ENCODE results near the gene SLC4A4. TPM values are rescaled to one million over a fixed set of nuclear protein-coding genes. Genes with fewer than 3 reads are reported as not detected.

SLC4A4 gene
- total and polyA plus RNA-seq, 2 of the 8 experiments (the other 6 are each of a cell fraction or from before 2014, with no cell fraction given): 0.67 to 2.8 TPM

DNA sequence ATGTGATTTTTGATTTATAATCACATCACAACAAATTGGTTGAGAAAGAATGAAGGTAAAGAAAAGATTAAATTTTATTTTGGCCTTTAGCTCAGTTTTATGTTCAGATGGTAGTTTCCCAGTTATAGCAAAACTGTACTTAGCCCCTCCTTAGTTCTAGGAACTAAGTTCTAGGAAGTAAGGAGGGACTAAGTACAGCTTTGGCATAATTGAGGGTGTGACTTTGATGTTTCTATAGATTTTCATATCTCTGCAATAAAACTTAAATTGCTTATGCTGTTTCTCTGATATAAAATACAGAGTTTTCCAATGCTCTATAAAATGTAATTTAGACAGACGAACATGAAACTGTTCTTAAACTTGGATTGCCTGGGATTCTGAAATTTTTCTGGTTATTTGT lies 46.6 kb upstream of the SLC4A4 start:
- H2AK5ac ChIP-seq (ENCODE audit: low read depth, low read length): no peak overlapping the region
- H2BK20ac ChIP-seq (ENCODE audit: low read length): no peak overlapping the region
- no peak overlapping the region for H2AFZ ChIP-seq (ENCODE audit: low read length)
- no peak overlapping the region for H3K4ac ChIP-seq (replicated peaks; ENCODE audit: insufficient read length, low read depth, low read length)
- no peaks in the 10 kb centered on the region for H3K23me2 ChIP-seq (ENCODE audit: low read depth, low read length)
- no peaks in the 10 kb centered on the region for H4K20me1 ChIP-seq (replicated peaks in 1 of 2; ENCODE audit: control insufficient read depth in 1 of 2, insufficient read depth in 2 of 2, low read length in 2 of 2)
- ChIA-PET POLR2A (ENCODE audit: partially characterized antibody) (no interaction called here), CTCF (ENCODE audit: partially characterized antibody) (no interaction called here)
- TF ChIP-seq CHD2 (IDR thresholded peaks at IDR 0.05; ENCODE audit: low read length) (no peak), POLR2A (IDR thresholded peaks at IDR 0.05; ENCODE audit: control extremely low read depth in 1 of 2, low read depth in 2 of 2, low read length in 2 of 2) (no peak), SP4 (IDR thresholded peaks at IDR 0.05; ENCODE audit: low read length) (no peak), RNF2 (IDR thresholded peaks at IDR 0.05; ENCODE audit: borderline replicate concordance, low read depth, low read length, missing control alignments, poor library complexity, severe bottlenecking) (no peak), SIX5 (IDR thresholded peaks at IDR 0.05; ENCODE audit: low read depth, low read length) (no peak), HDAC6 (IDR thresholded peaks at IDR 0.05; ENCODE audit: low read depth, low read length) (no peak), SRF (IDR thresholded peaks at IDR 0.05; ENCODE audit: low read depth, low read length) (no peak)
- WGBS, 2 experiments (ENCODE audit: extremely low coverage in 1 of 2, insufficient coverage in 1 of 2, insufficient read length in 1 of 2, insufficient replicate concordance in 2 of 2, low coverage in 1 of 2, low lambda C conversion rate in 2 of 2, missing lambda C conversion rate in 1 of 2): 81% methylated on average over 1 of the region's 1 CpG; no CpG with 5 or more reads in 1 of the 2 experiments
- H3K18ac ChIP-seq (ENCODE audit: extremely low read depth, low read length): no peak overlapping the region
- H4K5ac ChIP-seq (ENCODE audit: insufficient read length, low read depth, low read length): no peak overlapping the region
- H4K91ac ChIP-seq (replicated peaks; ENCODE audit: insufficient read length, low read length): no peak overlapping the region
- DNase-seq (ENCODE audit: low read depth in 1 of 2, low spot score in 2 of 2) (no peak), FAIRE-seq (no peak)
- no peaks in the 10 kb centered on the region for H3K27me3 ChIP-seq (replicated peaks in 1 of 4; ENCODE audit: control insufficient read depth in 3 of 4, extremely low read depth in 1 of 4, insufficient read depth in 3 of 4, low read length in 3 of 4)
- no peaks in the 10 kb centered on the region for H3K36me3 ChIP-seq (ENCODE audit: control insufficient read depth in 2 of 4, insufficient read depth in 4 of 4, low read length in 3 of 4)
- H3K23ac ChIP-seq (ENCODE audit: insufficient read length): no peak overlapping the region
- no peak overlapping the region for H3K9ac ChIP-seq (replicated peaks in 1 of 4; ENCODE audit: extremely low read depth in 1 of 4, low read depth in 3 of 4, low read length in 3 of 4)
- H3K14ac ChIP-seq (ENCODE audit: insufficient read length): no peak overlapping the region
- H2BK12ac ChIP-seq (ENCODE audit: low read depth, low read length): no peak overlapping the region
- H2BK15ac ChIP-seq (ENCODE audit: low read length): no peak overlapping the region
- no peak overlapping the region for H3K4me3 ChIP-seq (ENCODE audit: extremely low read depth in 1 of 4, insufficient read depth in 2 of 4, low read depth in 3 of 4, low read length in 4 of 4)
- no peak overlapping the region for H2BK120ac ChIP-seq (replicated peaks; ENCODE audit: low read depth, low read length)
- H2BK5ac ChIP-seq (ENCODE audit: low read depth, low read length): no peak overlapping the region
- no peaks in the 10 kb centered on the region for H3K4me1 ChIP-seq (replicated peaks in 1 of 4; ENCODE audit: control insufficient read depth in 3 of 4, insufficient read depth in 4 of 4, low read length in 3 of 4)
- no peak overlapping the region for H3K27ac ChIP-seq (ENCODE audit: low read depth, low read length)
- no peak overlapping the region for H3K4me2 ChIP-seq (ENCODE audit: insufficient read depth in 1 of 2, low read depth in 2 of 2, low read length in 2 of 2)
- no peak overlapping the region for H3K56ac ChIP-seq (replicated peaks; ENCODE audit: insufficient read length, low read depth, low read length)
- H3K79me1 ChIP-seq (ENCODE audit: low read depth, low read length): no peaks in the 10 kb centered on the region
- H4K8ac ChIP-seq (ENCODE audit: extremely low read depth, insufficient read depth, low read length): no peak overlapping the region
- H3K9me3 ChIP-seq (ENCODE audit: insufficient read depth in 2 of 2, low read depth in 1 of 2, low read length in 1 of 2): no peaks in the 10 kb centered on the region
- no peaks in the 10 kb centered on the region for H3K79me2 ChIP-seq (ENCODE audit: control insufficient read depth in 1 of 2, insufficient read depth in 2 of 2, low read length in 2 of 2)

All from H1 (cell line).